NCI-H510A treated with DMSO at 0.1 percent for 48 hours (cell line): ENCODE measurements around the gene SPRN.
"Not testable (repeated sequence)": the region's sequence is repeated elsewhere in the genome, so short reads cannot be mapped to it uniquely, and the experiment has no call there.

ENCODE experiments used
- DNase-seq: peaks from one replicate; lab custom pipeline; 2025; lab: John Stamatoyannopoulos, UW

SPRN gene

GRCh38 chr10:133456041-133456951, 31.9 kb upstream of the SPRN start:
- no peak for DNase-seq

- no peak for DNase-seq
Observed at GRCh38 chr10:133455611-133456031, 31.2 kb upstream of the SPRN start.

DNA sequence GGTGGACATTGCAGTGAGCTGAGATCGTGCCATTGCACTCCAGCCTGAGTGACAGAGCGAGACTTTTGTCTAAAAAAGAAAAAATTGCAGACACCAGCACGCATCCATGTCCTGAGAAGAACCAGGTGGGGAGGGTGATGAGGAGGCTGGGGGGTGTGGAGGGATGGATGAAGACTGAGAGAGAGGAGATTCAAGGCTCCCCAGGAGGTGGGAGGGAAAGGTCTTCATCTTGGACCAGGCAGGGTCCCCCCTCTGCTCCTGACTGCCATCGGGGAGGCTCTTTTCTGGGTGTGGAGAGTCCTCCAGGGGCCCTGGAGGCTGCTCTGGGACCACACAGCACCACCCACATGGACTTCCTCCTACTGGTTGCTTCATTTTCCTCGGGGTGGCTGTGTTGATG, 30.8 kb upstream of the SPRN start:
- DNase-seq, result no peak

DNA sequence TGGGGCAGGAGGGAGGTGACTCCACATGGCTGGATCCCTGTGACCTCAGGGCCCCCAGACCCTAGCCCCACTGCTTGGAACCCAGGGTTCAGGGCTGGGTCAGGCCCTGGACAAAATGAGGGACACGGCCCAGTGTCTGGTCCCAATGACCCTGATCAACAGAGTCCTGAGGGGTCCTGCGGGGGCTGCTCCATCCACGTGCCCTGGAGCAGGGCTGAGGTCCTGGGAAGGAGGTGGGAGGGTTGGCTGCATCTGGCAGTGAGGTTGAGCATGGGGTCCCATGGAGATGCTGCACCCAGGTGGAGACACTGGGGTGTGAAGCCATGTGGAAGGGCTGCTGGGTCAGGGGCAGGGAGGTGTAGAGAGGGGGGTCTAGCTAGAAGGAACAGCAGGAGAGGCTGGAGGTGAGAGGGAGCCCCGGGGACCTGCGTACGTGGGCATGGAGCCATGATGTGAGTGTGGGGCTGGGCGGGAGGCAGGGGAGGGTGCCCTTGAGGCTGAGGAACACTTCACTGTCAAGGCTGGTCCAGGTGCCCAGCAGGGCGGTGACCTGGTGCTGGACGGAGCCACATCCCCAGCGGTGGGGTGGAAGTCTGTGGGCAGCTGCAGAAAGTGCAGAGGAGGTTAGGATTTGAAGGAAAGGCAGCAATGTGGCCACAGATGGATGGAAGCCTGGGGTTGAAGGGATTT, 29.9 kb upstream of the SPRN start:
- DNase-seq, result no peak

GRCh38 chr10:133453516-133454203, 29.2 kb upstream of the SPRN start, which contains the start of gene SCART1:
SCART1 (plus strand) TSS chr10:133453945; CDS start chr10:133453998, 53 bp downstream.
- no peak for DNase-seq

GRCh38 chr10:133452453-133452852, 28.0 kb upstream of the SPRN start:
- no peak for DNase-seq

DNA sequence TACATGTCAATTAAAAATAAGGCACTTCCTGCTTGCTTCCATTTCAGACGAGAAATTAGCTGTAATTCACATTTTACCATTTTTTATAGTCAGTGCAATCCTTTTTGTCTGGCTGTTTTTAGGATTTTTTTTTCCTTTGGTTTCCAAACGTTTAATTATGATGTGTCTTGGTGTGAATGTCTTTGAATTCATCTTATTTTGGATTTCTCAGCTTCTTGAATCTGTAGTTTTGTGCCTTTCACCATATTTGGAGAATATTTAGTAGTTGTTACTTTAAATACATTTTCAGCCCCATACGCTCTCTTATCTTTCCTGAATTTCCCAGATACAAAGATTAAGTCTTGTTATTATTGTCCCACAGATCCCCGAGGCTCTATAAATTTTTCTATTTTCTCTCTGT, 26.9 kb upstream of the SPRN start:
- no peak for DNase-seq

GRCh38 chr10:133448120-133448519, 23.7 kb upstream of the SPRN start:
- no peak for DNase-seq

DNA sequence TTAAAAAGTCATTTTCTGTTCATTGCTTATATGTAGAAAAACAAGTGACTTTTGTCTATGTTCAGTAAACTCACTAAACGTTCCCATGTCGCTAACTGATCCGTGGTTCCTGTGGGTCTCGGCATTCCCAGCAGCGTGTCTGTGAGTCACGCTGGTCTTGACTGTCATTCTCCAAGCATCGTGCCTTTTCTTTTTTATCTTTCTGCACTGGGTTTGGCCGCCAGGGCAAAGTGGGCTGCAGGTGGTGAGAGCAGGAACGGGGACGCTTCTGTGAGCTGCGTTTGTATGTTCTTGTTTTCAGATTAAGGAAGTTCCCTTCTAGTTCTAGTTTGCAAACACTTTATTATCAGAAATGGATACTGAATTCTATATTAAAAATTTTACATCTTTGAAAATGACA, 22.6 kb upstream of the SPRN start:
- no peak for DNase-seq

- DNase-seq, result no peak
Observed at GRCh38 chr10:133445751-133446708, 21.6 kb upstream of the SPRN start.

- DNase-seq, result no peak
Observed at GRCh38 chr10:133445268-133445732, 20.9 kb upstream of the SPRN start.

DNA sequence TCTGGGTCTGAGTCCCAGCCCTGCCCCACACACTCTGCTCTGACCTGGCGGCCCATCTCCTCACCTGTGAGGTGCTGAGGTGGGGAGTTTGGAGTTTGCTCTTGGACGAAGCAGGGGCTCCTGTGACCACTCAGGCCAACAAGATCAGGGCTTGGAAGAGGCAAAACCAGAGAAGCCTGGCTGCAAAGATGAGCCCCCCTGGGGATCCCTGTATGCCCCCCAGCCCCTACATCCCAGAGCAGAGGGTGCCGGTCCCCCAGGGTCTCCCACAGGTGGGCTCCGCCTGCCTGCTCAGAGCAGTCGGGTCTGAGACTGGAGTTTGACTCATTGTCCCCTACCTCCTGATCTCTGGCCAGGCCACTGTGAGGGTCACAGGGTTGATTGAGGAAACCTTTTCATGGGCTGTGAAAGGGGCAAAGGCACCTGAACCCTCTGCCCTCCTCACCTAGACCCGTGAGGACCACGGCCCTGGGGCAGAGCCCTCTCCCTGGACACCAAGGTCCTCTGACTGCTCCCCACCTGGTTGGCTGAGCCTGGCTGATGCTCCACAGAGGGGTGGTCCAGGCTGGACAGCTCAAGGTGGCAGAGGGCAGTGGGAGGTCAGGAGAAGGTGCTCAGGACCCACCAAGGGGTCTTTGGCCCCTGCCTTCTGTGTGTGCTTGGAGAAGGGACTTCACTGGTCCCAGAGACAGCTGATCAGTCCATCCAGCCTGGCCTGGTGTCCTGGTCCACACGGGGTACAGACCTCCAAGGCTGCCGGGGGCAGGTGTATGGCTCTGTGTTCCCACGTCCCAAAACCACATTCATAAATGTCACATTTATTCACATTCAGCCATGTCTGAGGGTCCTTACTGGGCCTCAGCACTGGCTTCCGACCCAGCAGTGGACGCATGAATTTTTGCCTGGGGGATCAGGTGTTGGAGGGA, 20.2 kb upstream of the SPRN start:
- no peak for DNase-seq

GRCh38 chr10:133442967-133443924, 18.8 kb upstream of the SPRN start:
- no peak for DNase-seq

DNA sequence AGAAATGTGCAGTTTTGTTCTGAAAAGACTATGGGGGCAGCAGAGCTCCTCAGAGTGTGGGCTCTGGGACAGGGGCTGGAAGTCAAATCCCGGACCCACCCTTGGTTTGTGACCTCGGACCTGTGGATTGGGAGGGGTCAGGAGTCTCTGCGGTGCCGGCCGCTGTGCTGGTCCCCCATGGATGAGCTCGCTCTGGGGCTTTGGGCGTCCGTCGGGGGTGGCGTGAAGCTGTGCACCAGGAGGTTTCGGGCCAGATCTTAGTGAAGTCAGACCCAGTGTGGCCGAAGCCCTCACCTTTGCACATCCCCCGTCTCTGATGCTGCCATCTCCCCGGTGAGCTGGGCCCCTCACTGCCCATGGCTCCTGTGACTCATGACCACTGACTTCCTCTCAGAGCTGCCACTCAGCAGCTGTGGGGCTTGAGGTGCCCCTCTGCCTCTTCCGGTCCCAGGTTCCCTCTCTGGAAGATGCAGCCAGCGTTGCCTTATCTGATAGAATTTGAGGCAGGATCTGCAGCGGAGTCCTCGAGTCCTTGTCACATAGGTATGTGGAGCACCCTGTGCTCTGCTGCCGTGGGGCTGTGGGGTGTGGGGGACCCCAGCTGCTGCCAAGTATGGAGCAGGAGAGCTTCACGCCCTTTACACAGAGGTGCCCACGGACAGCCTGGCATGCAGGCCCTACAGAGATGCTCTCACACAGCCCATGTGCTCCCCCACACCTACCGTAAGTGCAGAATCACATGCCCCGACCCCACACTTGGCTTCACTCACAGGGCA, 18.0 kb upstream of the SPRN start:
- DNase-seq, result no peak

DNA sequence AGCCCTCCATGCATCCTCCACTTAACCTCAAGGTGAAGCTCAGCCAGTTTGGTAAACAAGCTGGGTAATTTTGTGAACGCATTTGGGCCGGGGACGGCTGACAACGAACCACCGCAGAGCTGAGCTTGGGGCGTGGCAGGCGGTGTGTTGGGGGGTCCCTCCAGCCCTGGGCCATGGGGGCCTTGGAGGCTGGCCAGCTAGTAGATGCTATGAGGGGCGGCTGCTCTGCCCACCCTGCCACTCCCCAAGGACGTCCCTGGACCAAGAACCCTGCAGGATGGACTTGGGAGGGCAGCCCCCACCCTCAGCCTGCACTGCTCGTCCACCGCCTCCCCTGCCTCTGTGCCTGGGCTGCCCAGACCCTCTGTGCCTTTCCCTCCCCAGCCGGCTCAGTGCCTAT, 17.4 kb upstream of the SPRN start:
- no peak for DNase-seq

- not testable (repeated sequence) for DNase-seq
Observed at GRCh38 chr10:133441356-133441755, 16.9 kb upstream of the SPRN start.

DNA sequence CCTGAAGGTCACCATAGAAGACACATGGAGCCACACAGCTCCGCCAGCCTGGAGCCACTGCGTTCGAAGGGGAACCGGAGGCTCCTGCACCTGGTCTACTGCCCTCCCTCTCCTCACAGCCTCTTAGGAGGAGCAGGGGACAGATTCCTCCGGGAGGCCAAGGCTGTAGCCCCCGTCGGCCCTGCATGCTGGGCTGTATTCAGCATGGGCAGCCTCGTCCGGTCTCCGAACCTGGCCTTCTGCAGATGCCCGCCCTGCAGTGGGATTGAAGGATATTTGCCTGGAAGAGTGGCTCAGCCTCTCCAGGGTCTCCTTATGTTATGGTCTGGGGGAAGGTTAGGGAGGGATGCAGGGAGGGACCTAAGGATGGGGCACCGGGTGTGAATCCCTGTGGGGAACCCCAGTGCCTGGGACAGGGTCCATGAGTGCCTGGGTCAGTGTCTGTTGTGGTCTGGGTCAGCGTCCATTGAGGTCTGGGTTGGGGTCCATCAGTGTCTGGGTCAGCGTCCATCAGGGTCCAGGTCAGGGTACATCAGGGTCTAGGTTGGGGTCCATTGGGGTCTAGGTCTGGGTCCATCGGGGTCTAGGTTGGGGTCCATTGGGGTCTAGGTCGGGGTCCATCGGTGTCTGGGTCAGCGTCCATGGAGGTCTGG, 16.3 kb upstream of the SPRN start:
- no peak for DNase-seq
